Uterus (tissue), 2 donors: ENCODE measurements around the gene BOD1.

Experiments used
- CTCF ChIP-seq, 4 experiments: fragments of 200-600 bp in 2 of 4; fragments of 450-650 bp in 2 of 4; sonication (generic) in 2 of 4; IDR thresholded peaks; one replicate each; pipeline ENCODE4 v1.5.1; 2016 to 2019; ENCODE audit warnings: antibody characterized with exemption in 4 of 4, mild to moderate bottlenecking in 2 of 4, moderate library complexity in 1 of 4
- POLR2A ChIP-seq, 2 donors: fragments of 450-650 bp; IDR thresholded peaks; one replicate each; pipeline ENCODE4 v1.6.1; 2016; ENCODE audit warnings: antibody characterized with exemption in 2 of 2, mild to moderate bottlenecking in 1 of 2, moderate library complexity in 1 of 2

- TF ChIP-seq CTCF (IDR thresholded peaks at IDR 0.05): no peak
- no peak for TF ChIP-seq POLR2A (IDR thresholded peaks at IDR 0.05)
Measured at GRCh38 chr5:173628501-173628900, 12.1 kb upstream of the BOD1 start.
